Neural cell (in vitro differentiated cells): ENCODE results near the gene PKNOX2.

ENCODE experiments used
- EP300 ChIP-seq: fragments of 450-650 bp; conservative IDR thresholded peaks from 2 replicates; pipeline ENCODE4 v1.6.1; 2014; ENCODE audit warnings: antibody characterized with exemption, mild to moderate bottlenecking, moderate library complexity; ENCODE audit not compliant: poor library complexity, severe bottlenecking
- EZH2 ChIP-seq: fragments of 200-600, 300-800 bp; shearing (Covaris generic), sonication (generic); IDR thresholded peaks from 2 replicates; pipeline ENCODE4 v1.6.1; 2014; ENCODE audit warnings: antibody characterized with exemption, low read length, borderline replicate concordance, mild to moderate bottlenecking; ENCODE audit not compliant: insufficient read depth, poor library complexity, severe bottlenecking
- POLR2AphosphoS5 ChIP-seq: IDR thresholded peaks from 2 replicates; pipeline ENCODE4 v1.6.1; 2012
- RAD21 ChIP-seq: fragments of 450-650 bp; conservative IDR thresholded peaks from 2 replicates; pipeline ENCODE4 v1.6.1; 2014; ENCODE audit warnings: antibody characterized with exemption, mild to moderate bottlenecking, moderate library complexity
- SMC3 ChIP-seq: fragments of 450-650 bp; conservative IDR thresholded peaks from 2 replicates; pipeline ENCODE4 v1.6.1; 2014; ENCODE audit warnings: antibody characterized with exemption, mild to moderate bottlenecking, moderate library complexity; ENCODE audit not compliant: poor library complexity
- TF ChIP-seq, protein P1 (sequence below): IDR thresholded peaks from 2 replicates; pipeline ENCODE4 v1.6.1; 2012; ENCODE audit warnings: borderline replicate concordance
- TF ChIP-seq, protein P2 (sequence below): fragments of 450-650 bp; IDR thresholded peaks from 2 replicates; pipeline ENCODE4 v1.5.1; 2014; ENCODE audit warnings: antibody characterized with exemption, mild to moderate bottlenecking, moderate library complexity; ENCODE audit not compliant: poor library complexity, severe bottlenecking

DNA sequence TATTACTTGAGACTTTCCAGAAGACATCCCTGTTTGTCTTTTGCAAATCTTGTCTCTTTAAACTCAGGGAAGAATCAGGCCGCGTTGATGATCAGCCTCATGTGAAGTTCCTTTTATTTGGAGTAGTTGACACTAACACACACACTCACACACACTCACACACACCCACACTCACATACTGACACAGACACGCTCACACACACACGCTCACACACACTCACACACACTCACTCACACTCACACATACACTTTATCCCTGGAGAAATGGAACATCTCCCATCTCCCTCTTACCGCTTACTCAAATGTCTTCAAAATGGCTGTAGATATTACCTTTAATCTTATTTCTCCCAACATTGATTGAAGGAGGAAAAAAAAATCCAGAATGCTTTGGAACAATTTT lies 129.0 kb downstream of the PKNOX2 start:
- TF ChIP-seq EP300 (no peak), EZH2 (no peak), RAD21 (no peak), POLR2AphosphoS5 (no peak), SMC3 (no peak)
- TF ChIP-seq, protein P1, sequence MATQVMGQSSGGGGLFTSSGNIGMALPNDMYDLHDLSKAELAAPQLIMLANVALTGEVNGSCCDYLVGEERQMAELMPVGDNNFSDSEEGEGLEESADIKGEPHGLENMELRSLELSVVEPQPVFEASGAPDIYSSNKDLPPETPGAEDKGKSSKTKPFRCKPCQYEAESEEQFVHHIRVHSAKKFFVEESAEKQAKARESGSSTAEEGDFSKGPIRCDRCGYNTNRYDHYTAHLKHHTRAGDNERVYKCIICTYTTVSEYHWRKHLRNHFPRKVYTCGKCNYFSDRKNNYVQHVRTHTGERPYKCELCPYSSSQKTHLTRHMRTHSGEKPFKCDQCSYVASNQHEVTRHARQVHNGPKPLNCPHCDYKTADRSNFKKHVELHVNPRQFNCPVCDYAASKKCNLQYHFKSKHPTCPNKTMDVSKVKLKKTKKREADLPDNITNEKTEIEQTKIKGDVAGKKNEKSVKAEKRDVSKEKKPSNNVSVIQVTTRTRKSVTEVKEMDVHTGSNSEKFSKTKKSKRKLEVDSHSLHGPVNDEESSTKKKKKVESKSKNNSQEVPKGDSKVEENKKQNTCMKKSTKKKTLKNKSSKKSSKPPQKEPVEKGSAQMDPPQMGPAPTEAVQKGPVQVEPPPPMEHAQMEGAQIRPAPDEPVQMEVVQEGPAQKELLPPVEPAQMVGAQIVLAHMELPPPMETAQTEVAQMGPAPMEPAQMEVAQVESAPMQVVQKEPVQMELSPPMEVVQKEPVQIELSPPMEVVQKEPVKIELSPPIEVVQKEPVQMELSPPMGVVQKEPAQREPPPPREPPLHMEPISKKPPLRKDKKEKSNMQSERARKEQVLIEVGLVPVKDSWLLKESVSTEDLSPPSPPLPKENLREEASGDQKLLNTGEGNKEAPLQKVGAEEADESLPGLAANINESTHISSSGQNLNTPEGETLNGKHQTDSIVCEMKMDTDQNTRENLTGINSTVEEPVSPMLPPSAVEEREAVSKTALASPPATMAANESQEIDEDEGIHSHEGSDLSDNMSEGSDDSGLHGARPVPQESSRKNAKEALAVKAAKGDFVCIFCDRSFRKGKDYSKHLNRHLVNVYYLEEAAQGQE: no peak
- TF ChIP-seq, protein P2, sequence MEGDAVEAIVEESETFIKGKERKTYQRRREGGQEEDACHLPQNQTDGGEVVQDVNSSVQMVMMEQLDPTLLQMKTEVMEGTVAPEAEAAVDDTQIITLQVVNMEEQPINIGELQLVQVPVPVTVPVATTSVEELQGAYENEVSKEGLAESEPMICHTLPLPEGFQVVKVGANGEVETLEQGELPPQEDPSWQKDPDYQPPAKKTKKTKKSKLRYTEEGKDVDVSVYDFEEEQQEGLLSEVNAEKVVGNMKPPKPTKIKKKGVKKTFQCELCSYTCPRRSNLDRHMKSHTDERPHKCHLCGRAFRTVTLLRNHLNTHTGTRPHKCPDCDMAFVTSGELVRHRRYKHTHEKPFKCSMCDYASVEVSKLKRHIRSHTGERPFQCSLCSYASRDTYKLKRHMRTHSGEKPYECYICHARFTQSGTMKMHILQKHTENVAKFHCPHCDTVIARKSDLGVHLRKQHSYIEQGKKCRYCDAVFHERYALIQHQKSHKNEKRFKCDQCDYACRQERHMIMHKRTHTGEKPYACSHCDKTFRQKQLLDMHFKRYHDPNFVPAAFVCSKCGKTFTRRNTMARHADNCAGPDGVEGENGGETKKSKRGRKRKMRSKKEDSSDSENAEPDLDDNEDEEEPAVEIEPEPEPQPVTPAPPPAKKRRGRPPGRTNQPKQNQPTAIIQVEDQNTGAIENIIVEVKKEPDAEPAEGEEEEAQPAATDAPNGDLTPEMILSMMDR: no peak
